ENCODE data around the gene NOL9.

NOL9 gene

DNA sequence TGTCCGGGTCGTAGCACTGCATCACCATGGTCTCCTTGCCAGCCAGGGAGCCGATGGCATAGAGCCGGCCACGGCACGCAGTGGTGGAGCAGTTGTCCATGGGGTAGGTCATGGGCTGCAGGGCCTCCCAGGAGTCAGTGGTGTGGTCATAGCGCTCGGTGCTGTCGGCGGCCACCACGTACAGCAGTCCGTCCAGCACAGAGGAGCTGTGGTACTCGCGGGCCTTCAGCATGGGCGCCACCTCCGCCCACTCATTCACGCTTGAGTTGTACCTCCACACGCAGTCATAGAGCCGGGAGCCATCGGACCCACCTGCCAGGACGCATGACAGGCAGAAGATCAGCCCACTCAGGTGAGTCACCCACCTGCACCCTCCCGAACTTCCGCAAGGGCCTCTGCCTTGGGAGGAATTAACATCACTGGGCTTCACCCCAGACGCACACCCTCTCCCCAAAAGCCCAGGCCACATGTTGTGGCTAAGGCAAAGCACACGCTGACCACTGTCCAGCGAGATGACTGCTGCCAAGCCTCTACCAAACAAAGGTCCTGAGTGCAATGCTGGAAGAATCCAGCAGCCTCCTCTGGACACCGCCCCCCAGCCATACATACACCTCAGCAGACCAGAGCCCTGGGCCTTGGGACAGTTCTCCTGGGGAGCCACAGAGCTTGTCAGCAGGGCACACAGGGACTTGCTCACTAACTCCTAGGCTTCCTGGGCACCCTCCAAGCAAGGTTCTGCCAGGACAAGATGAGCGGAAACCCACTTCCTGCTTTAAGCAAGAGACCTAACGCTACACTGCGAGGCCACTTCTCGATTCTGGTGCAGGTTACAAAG is 45.0 kb upstream of the NOL9 start:
- Histone ChIP-seq H3K27ac (ENCODE audit: low read length) (no peak overlapping the region), H3K9me3 (ENCODE audit: insufficient read depth, low read length) (no peaks in the 10 kb centered on the region), H3K4me1 (ENCODE audit: low read length) (peaks cover 22% of the 10 kb centered on the region), H3K4me3 (ENCODE audit: low read length) (peak overlapping the region; percentile 90), H3K27me3 (ENCODE audit: low read depth, low read length) (no peaks in the 10 kb centered on the region), H2AFZ (ENCODE audit: low read depth, low read length) (no peak overlapping the region), H3K36me3 (replicated peaks; ENCODE audit: low read depth, low read length) (peaks cover 17% of the 10 kb centered on the region), H3K4me2 (ENCODE audit: low read length) (peak overlapping the region; percentile 99), H3K79me2 (ENCODE audit: low read length) (peaks cover 64% of the 10 kb centered on the region), H3K9ac (ENCODE audit: low read length) (0 out of 2 replicates have a peak overlapping the region, but pooled peaks have one; percentile 16), H4K20me1 (ENCODE audit: insufficient read depth, low read length) (peaks cover 30% of the 10 kb centered on the region)
- TF ChIP-seq, protein P1, sequence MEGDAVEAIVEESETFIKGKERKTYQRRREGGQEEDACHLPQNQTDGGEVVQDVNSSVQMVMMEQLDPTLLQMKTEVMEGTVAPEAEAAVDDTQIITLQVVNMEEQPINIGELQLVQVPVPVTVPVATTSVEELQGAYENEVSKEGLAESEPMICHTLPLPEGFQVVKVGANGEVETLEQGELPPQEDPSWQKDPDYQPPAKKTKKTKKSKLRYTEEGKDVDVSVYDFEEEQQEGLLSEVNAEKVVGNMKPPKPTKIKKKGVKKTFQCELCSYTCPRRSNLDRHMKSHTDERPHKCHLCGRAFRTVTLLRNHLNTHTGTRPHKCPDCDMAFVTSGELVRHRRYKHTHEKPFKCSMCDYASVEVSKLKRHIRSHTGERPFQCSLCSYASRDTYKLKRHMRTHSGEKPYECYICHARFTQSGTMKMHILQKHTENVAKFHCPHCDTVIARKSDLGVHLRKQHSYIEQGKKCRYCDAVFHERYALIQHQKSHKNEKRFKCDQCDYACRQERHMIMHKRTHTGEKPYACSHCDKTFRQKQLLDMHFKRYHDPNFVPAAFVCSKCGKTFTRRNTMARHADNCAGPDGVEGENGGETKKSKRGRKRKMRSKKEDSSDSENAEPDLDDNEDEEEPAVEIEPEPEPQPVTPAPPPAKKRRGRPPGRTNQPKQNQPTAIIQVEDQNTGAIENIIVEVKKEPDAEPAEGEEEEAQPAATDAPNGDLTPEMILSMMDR (IDR thresholded peaks at IDR 0.05; ENCODE audit: low read depth, low read length) = no peak
- no peak for TF ChIP-seq EZH2phosphoT487 (IDR thresholded peaks at IDR 0.05; ENCODE audit: low read depth)

GRCh38 chr1:6597777-6598131 is 43.4 kb upstream of the NOL9 start:
- no peak overlapping the region for H3K27ac ChIP-seq (ENCODE audit: low read length)
- no peak overlapping the region for H2AFZ ChIP-seq (ENCODE audit: low read depth, low read length)
- H3K4me3 ChIP-seq (ENCODE audit: low read length) = no peak overlapping the region
- H3K79me2 ChIP-seq (ENCODE audit: low read length) = peaks cover 64% of the 10 kb centered on the region
- H3K27me3 ChIP-seq (ENCODE audit: low read depth, low read length) = no peaks in the 10 kb centered on the region
- peaks cover 12% of the 10 kb centered on the region for H3K4me1 ChIP-seq (ENCODE audit: low read length)
- H4K20me1 ChIP-seq (ENCODE audit: insufficient read depth, low read length) = peaks cover 30% of the 10 kb centered on the region
- TF ChIP-seq EZH2phosphoT487 (IDR thresholded peaks at IDR 0.05; ENCODE audit: low read depth) = no peak
- TF ChIP-seq, protein P1 (IDR thresholded peaks at IDR 0.05; ENCODE audit: low read depth, low read length) = no peak
- no peak overlapping the region for H3K9ac ChIP-seq (ENCODE audit: low read length)
- no peak overlapping the region for H3K4me2 ChIP-seq (ENCODE audit: low read length)
- H3K9me3 ChIP-seq (ENCODE audit: insufficient read depth, low read length) = no peaks in the 10 kb centered on the region
- peaks cover 17% of the 10 kb centered on the region for H3K36me3 ChIP-seq (replicated peaks; ENCODE audit: low read depth, low read length)

GRCh38 chr1:6596886-6597776 is 42.8 kb upstream of the NOL9 start:
- Histone ChIP-seq H3K4me3 (ENCODE audit: low read length) (no peak overlapping the region), H3K4me2 (ENCODE audit: low read length) (no peak overlapping the region), H3K27me3 (ENCODE audit: low read depth, low read length) (no peaks in the 10 kb centered on the region), H3K9me3 (ENCODE audit: insufficient read depth, low read length) (no peaks in the 10 kb centered on the region), H3K9ac (ENCODE audit: low read length) (no peak overlapping the region), H4K20me1 (ENCODE audit: insufficient read depth, low read length) (peaks cover 30% of the 10 kb centered on the region), H3K36me3 (replicated peaks; ENCODE audit: low read depth, low read length) (peaks cover 17% of the 10 kb centered on the region), H2AFZ (ENCODE audit: low read depth, low read length) (no peak overlapping the region), H3K4me1 (ENCODE audit: low read length) (peaks cover 12% of the 10 kb centered on the region), H3K79me2 (ENCODE audit: low read length) (peaks cover 59% of the 10 kb centered on the region), H3K27ac (ENCODE audit: low read length) (no peak overlapping the region)
- TF ChIP-seq EZH2phosphoT487 (IDR thresholded peaks at IDR 0.05; ENCODE audit: low read depth) = no peak
- TF ChIP-seq, protein P1 (IDR thresholded peaks at IDR 0.05; ENCODE audit: low read depth, low read length) = no peak

GRCh38 chr1:6596351-6596750 is 42.0 kb upstream of the NOL9 start:
- Histone ChIP-seq H2AFZ (ENCODE audit: low read depth, low read length) (no peak overlapping the region), H3K4me3 (ENCODE audit: low read length) (no peak overlapping the region), H3K4me1 (ENCODE audit: low read length) (peaks cover 12% of the 10 kb centered on the region), H3K27me3 (ENCODE audit: low read depth, low read length) (no peaks in the 10 kb centered on the region), H4K20me1 (ENCODE audit: insufficient read depth, low read length) (peaks cover 30% of the 10 kb centered on the region), H3K36me3 (replicated peaks; ENCODE audit: low read depth, low read length) (peaks cover 17% of the 10 kb centered on the region), H3K79me2 (ENCODE audit: low read length) (peaks cover 52% of the 10 kb centered on the region), H3K9me3 (ENCODE audit: insufficient read depth, low read length) (no peaks in the 10 kb centered on the region), H3K9ac (ENCODE audit: low read length) (no peak overlapping the region), H3K4me2 (ENCODE audit: low read length) (no peak overlapping the region), H3K27ac (ENCODE audit: low read length) (no peak overlapping the region)
- TF ChIP-seq, protein P1 (IDR thresholded peaks at IDR 0.05; ENCODE audit: low read depth, low read length) = no peak
- no peak for TF ChIP-seq EZH2phosphoT487 (IDR thresholded peaks at IDR 0.05; ENCODE audit: low read depth)
